H1 (cell line): ENCODE measurements around the gene ZSCAN5A. TPM values are rescaled to one million over a fixed set of nuclear protein-coding genes. Genes with fewer than 3 reads are reported as not detected.

Experiments used
- CTCF ChIA-PET: fragments of 300-600 bp; sonication (Branson Sonifier 250); formaldehyde crosslinking; loops from one replicate; lab custom pipeline; 2021; ENCODE audit not compliant: partially characterized antibody; lab: Charles Lee
- POLR2A ChIA-PET: fragments of 300-600 bp; sonication (Branson Sonifier 250); formaldehyde crosslinking; loops from one replicate; lab custom pipeline; 2021; ENCODE audit warnings: inconsistent platforms; ENCODE audit not compliant: partially characterized antibody; lab: Charles Lee
- DNase-seq, 2 experiments: peaks; one replicate each; pipeline versions ENCODE4 v3.0.0 to v3.0.0-alpha.2; 2010 to 2022; ENCODE audit warnings: low spot score in 2 of 2, low read depth in 1 of 2, mixed read lengths in 1 of 2
- FAIRE-seq: peaks from 2 replicates; lab custom pipeline; 2011; peaks lifted over from hg19 to GRCh38; lab: Jason Lieb, UNC
- H2AFZ ChIP-seq: 2 replicates; pipeline ENCODE4 v1.8.1; 2012; ENCODE audit warnings: low read length, inconsistent platforms
- H2AK5ac ChIP-seq: 2 replicates; pipeline ENCODE4 v1.6.1; 2013; ENCODE audit warnings: low read depth, low read length
- H2BK120ac ChIP-seq: replicated peaks from 2 replicates; pipeline ENCODE3; 2013; ENCODE audit warnings: low read depth, low read length, inconsistent platforms
- H2BK12ac ChIP-seq: 2 replicates; pipeline ENCODE4 v1.6.1; 2013; ENCODE audit warnings: low read depth, low read length
- H2BK15ac ChIP-seq: 2 replicates; pipeline ENCODE4 v1.6.1; 2013; ENCODE audit warnings: low read length
- H2BK20ac ChIP-seq: 2 replicates; pipeline ENCODE4 v1.6.1; 2013; ENCODE audit warnings: low read length
- H2BK5ac ChIP-seq: 2 replicates; pipeline ENCODE4 v1.6.1; 2013; ENCODE audit warnings: low read depth, low read length
- H3K14ac ChIP-seq: 2 replicates; pipeline ENCODE4 v1.6.1; 2013; ENCODE audit warnings: inconsistent platforms; ENCODE audit not compliant: insufficient read length
- H3K18ac ChIP-seq: 2 replicates; pipeline ENCODE4 v1.6.1; 2013; ENCODE audit warnings: low read length; ENCODE audit errors: extremely low read depth
- H3K23ac ChIP-seq: 2 replicates; pipeline ENCODE4 v1.6.1; 2013; ENCODE audit warnings: inconsistent platforms; ENCODE audit not compliant: insufficient read length
- H3K23me2 ChIP-seq: 2 replicates; pipeline ENCODE4 v1.6.1; 2013; ENCODE audit warnings: low read depth, low read length
- H3K27ac ChIP-seq: 2 replicates; pipeline ENCODE4 v1.6.1; 2011; ENCODE audit warnings: low read depth, low read length, inconsistent platforms
- H3K27me3 ChIP-seq, 4 experiments: replicated peaks in 1 of 4; 1 replicate in 1 of 4; 2 replicates in 3 of 4; pipeline versions ENCODE4 v1.6.1 to v1.8.1; 2011 to 2013; ENCODE audit warnings: low read length in 3 of 4, mild to moderate bottlenecking in 3 of 4, inconsistent platforms in 2 of 4, mixed read lengths in 2 of 4, moderate library complexity in 1 of 4; ENCODE audit not compliant: control insufficient read depth in 3 of 4, insufficient read depth in 3 of 4; ENCODE audit errors: extremely low read depth in 1 of 4
- H3K36me3 ChIP-seq, 4 experiments: 2 replicates each; pipeline versions ENCODE4 v1.6.1 to v1.8.1; 2011 to 2013; ENCODE audit warnings: mild to moderate bottlenecking in 4 of 4, low read length in 3 of 4, moderate library complexity in 2 of 4, control low read depth in 1 of 4, inconsistent platforms in 1 of 4; ENCODE audit not compliant: insufficient read depth in 4 of 4, control insufficient read depth in 2 of 4
- H3K4ac ChIP-seq: replicated peaks from 2 replicates; pipeline ENCODE3; 2013; ENCODE audit warnings: low read length, low read depth, mixed read lengths, inconsistent platforms; ENCODE audit not compliant: insufficient read length
- H3K4me1 ChIP-seq, 4 experiments: replicated peaks in 1 of 4; 1 replicate in 1 of 4; 2 replicates in 3 of 4; pipeline versions ENCODE4 v1.6.1 to v1.8.1; 2011 to 2013; ENCODE audit warnings: low read length in 3 of 4, inconsistent platforms in 2 of 4, mixed read lengths in 1 of 4; ENCODE audit not compliant: insufficient read depth in 4 of 4, control insufficient read depth in 3 of 4
- H3K4me2 ChIP-seq, 2 experiments: 2 replicates each; pipeline versions ENCODE4 v1.6.1 to v1.8.1; 2011 to 2013; ENCODE audit warnings: low read depth in 2 of 2, low read length in 2 of 2, control low read depth in 1 of 2, inconsistent platforms in 1 of 2, mild to moderate bottlenecking in 1 of 2; ENCODE audit not compliant: insufficient read depth in 1 of 2
- H3K4me3 ChIP-seq, 4 experiments: fragments of 200-600, 300-600 bp in 1 of 4; sonication (generic), shearing (Covaris generic), sonication (Bioruptor Twin) in 1 of 4; 2 replicates each; pipeline versions ENCODE4 v1.5.1 to v1.8.1; 2011 to 2016; ENCODE audit warnings: low read length in 4 of 4, low read depth in 3 of 4, control low read depth in 2 of 4, inconsistent platforms in 2 of 4, mild to moderate bottlenecking in 2 of 4, mixed read lengths in 1 of 4, moderate library complexity in 1 of 4; ENCODE audit not compliant: insufficient read depth in 2 of 4; ENCODE audit errors: extremely low read depth in 1 of 4
- H3K56ac ChIP-seq: replicated peaks from 2 replicates; pipeline ENCODE3; 2013; ENCODE audit warnings: low read depth, mild to moderate bottlenecking, mixed read lengths, low read length, inconsistent platforms; ENCODE audit not compliant: insufficient read length
- H3K79me1 ChIP-seq: 2 replicates; pipeline ENCODE4 v1.6.1; 2013; ENCODE audit warnings: low read depth, low read length, control low read depth
- H3K79me2 ChIP-seq, 2 experiments: 2 replicates each; pipeline versions ENCODE4 v1.6.1 to v1.8.1; 2012 to 2013; ENCODE audit warnings: low read length in 2 of 2, mild to moderate bottlenecking in 2 of 2, inconsistent platforms in 1 of 2; ENCODE audit not compliant: insufficient read depth in 2 of 2, control insufficient read depth in 1 of 2
- H3K9ac ChIP-seq, 4 experiments: replicated peaks in 1 of 4; 1 replicate in 1 of 4; 2 replicates in 3 of 4; pipeline versions ENCODE4 v1.6.1 to v1.8.1; 2011 to 2013; ENCODE audit warnings: low read depth in 3 of 4, low read length in 3 of 4, control low read depth in 2 of 4, mild to moderate bottlenecking in 2 of 4, moderate library complexity in 2 of 4, inconsistent platforms in 1 of 4; ENCODE audit errors: extremely low read depth in 1 of 4
- H3K9me3 ChIP-seq, 2 experiments: 2 replicates each; pipeline versions ENCODE4 v1.6.1 to v1.8.1; 2012 to 2013; ENCODE audit warnings: mild to moderate bottlenecking in 2 of 2, moderate library complexity in 2 of 2, control low read depth in 1 of 2, inconsistent platforms in 1 of 2, low read depth in 1 of 2, low read length in 1 of 2, mixed read lengths in 1 of 2; ENCODE audit not compliant: insufficient read depth in 2 of 2
- H4K20me1 ChIP-seq, 2 experiments: replicated peaks in 1 of 2; 2 replicates each; pipeline versions ENCODE3 to v1.8.1; 2011 to 2013; ENCODE audit warnings: inconsistent platforms in 2 of 2, low read length in 2 of 2, mild to moderate bottlenecking in 1 of 2; ENCODE audit not compliant: insufficient read depth in 2 of 2, control insufficient read depth in 1 of 2
- H4K5ac ChIP-seq: 2 replicates; pipeline ENCODE4 v1.6.1; 2013; ENCODE audit warnings: low read length, low read depth, mixed read lengths, inconsistent platforms; ENCODE audit not compliant: insufficient read length
- H4K8ac ChIP-seq: 2 replicates; pipeline ENCODE4 v1.8.0; 2013; ENCODE audit warnings: mild to moderate bottlenecking, moderate library complexity, low read length, inconsistent platforms; ENCODE audit not compliant: insufficient read depth; ENCODE audit errors: extremely low read depth
- H4K91ac ChIP-seq: replicated peaks from 2 replicates; pipeline ENCODE3; 2013; ENCODE audit warnings: low read length, mixed read lengths, inconsistent platforms; ENCODE audit not compliant: insufficient read length
- ASH2L ChIP-seq: fragments of 200-600, 300-600 bp; sonication (generic); IDR thresholded peaks from one replicate; pipeline ENCODE4 v1.7.1; 2017; ENCODE audit warnings: low read length
- CBX8 ChIP-seq: fragments of 300-800, 300-1000 bp; sonication (generic); IDR thresholded peaks from 2 replicates; pipeline ENCODE4 v1.7.1; 2016; ENCODE audit warnings: low read depth, low read length, borderline replicate concordance
- CEBPB ChIP-seq: IDR thresholded peaks from 2 replicates; pipeline ENCODE4 v1.6.1; 2012; ENCODE audit warnings: low read depth, low read length
- CHD1 ChIP-seq: IDR thresholded peaks from 2 replicates; pipeline ENCODE4 v1.6.1; 2012; ENCODE audit warnings: low read depth, low read length, improper control_type of control experiment
- CREB1 ChIP-seq: IDR thresholded peaks from 2 replicates; pipeline ENCODE4 v1.6.1; 2012; ENCODE audit warnings: inconsistent platforms
- KDM4A ChIP-seq: IDR thresholded peaks from one replicate; pipeline ENCODE4 v1.7.1; 2012; ENCODE audit warnings: low read depth, mild to moderate bottlenecking, moderate library complexity, low read length, inconsistent platforms; ENCODE audit not compliant: severe bottlenecking
- SIN3A ChIP-seq, 2 experiments: IDR thresholded peaks in 1 of 2; conservative IDR thresholded peaks in 1 of 2; 2 replicates each; pipeline ENCODE4 v1.6.1; 2011 to 2012; ENCODE audit warnings: low read length in 2 of 2, improper control_type of control experiment in 1 of 2, low read depth in 1 of 2, mild to moderate bottlenecking in 1 of 2
- SP1 ChIP-seq: IDR thresholded peaks from 2 replicates; pipeline ENCODE4 v1.6.1; 2011; ENCODE audit warnings: low read depth, low read length
- TAF1 ChIP-seq: IDR thresholded peaks from 2 replicates; pipeline ENCODE4 v1.6.1; 2011; ENCODE audit warnings: mild to moderate bottlenecking, low read depth, low read length
- YY1 ChIP-seq: IDR thresholded peaks from 2 replicates; pipeline ENCODE4 v1.6.1; 2011; ENCODE audit warnings: low read depth, mild to moderate bottlenecking, low read length
- WGBS, 2 experiments: shearing (Covaris generic) in 1 of 2; methylation state at CpG; one replicate each; pipeline versions ENCODE4 v1.1.6 to v1.1.7; 2013 to 2015; ENCODE audit warnings: low lambda C conversion rate in 2 of 2, mixed read lengths in 2 of 2, inconsistent platforms in 1 of 2, low coverage in 1 of 2, missing lambda C conversion rate in 1 of 2; ENCODE audit not compliant: insufficient replicate concordance in 2 of 2, insufficient coverage in 1 of 2, insufficient read length in 1 of 2; ENCODE audit errors: extremely low coverage in 1 of 2, missing lambda C conversion rate in 1 of 2; 5-methylcytosine and 5-hydroxymethylcytosine counted together
- polyA plus RNA-seq, 7 experiments: library from polyadenylated mRNA; depleted of rRNA in 3 of 7; stranded (reverse) in 5 of 7; unstranded in 2 of 7; fragments of >200 nt in 5 of 7; fragments of 200-250 nt in 2 of 7; gene quantifications; 1 replicate in 5 of 7; 2 replicates in 1 of 7; 4 replicates in 1 of 7; pipeline versions ENCODE4 v1.2.1 to v1.2.3, GENCODE V29; 2011 to 2013; ENCODE audit warnings: missing spikeins in 2 of 7, mixed read lengths in 2 of 7
- total RNA-seq: library from RNA; stranded (reverse); fragmentation: NEBNext Ultra II Directional; extraction: Animal tissue kit (Norgen Biotek cat#: 25700); gene quantifications from 2 replicates; pipeline ENCODE4 v1.2.1, GENCODE V29; 2021

Gene ZSCAN5A
- total and polyA plus RNA-seq, 2 of the 8 experiments (the other 6 are each of a cell fraction or from before 2014, with no cell fraction given): 8.6 to 11.0 TPM

DNA sequence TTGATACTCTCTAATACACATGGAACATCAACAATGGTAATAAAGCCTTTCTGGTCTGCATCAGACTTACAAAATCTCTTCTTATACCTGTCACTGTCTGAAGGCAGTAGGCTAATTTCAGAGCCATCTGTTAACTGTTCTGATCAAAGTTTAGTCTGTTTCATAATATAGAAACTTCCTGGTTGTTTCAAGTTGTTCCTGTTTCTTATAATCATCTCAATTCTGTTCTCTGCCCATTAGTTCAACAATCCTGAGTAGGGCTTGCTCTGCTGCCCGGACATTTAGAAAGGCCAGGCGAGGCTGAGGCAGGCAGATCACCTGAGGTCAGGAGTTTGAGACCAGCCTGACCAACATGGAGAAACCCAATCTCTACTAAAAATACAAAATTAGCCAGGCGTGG, 5.4 kb upstream of the ZSCAN5A start:
- H3K27me3 ChIP-seq: no peaks in the 10 kb centered on the region; a peak in 1 of 7 replicates
- H2AFZ ChIP-seq: no peak overlapping the region
- no peak overlapping the region for H3K18ac ChIP-seq
- no peak overlapping the region for H3K4me3 ChIP-seq
- ChIA-PET POLR2A (no interaction called here), CTCF (no interaction called here)
- TF ChIP-seq CEBPB (no peak), TAF1 (no peak), CBX8 (no peak), SIN3A (conservative IDR thresholded peaks at IDR 0.05 in 1 of 2, IDR thresholded peaks at IDR 0.05 in 1 of 2; ENCODE audit: low read depth in 1 of 2, low read length in 2 of 2) (no peak), CREB1 (no peak), SP1 (no peak), ASH2L (no peak), YY1 (no peak), CHD1 (no peak), KDM4A (no peak)
- no peak overlapping the region for H3K56ac ChIP-seq
- H2BK20ac ChIP-seq: no peak overlapping the region
- H3K9ac ChIP-seq: no peak overlapping the region
- no peaks in the 10 kb centered on the region; a peak in 1 of 4 replicates for H3K9me3 ChIP-seq
- H4K5ac ChIP-seq: no peak overlapping the region
- no peak for FAIRE-seq
- no peaks in the 10 kb centered on the region for H3K79me2 ChIP-seq
- no peaks in the 10 kb centered on the region for H4K20me1 ChIP-seq
- H2BK15ac ChIP-seq: no peak overlapping the region
- no peak overlapping the region for H3K4me2 ChIP-seq
- no peak overlapping the region for H4K8ac ChIP-seq
- no peak overlapping the region for H2BK12ac ChIP-seq
- H3K27ac ChIP-seq: no peak overlapping the region
- no peak overlapping the region for H3K23ac ChIP-seq
- H3K4ac ChIP-seq: no peak overlapping the region
- no peak for DNase-seq
- H2BK120ac ChIP-seq: no peak overlapping the region
- H3K14ac ChIP-seq: no peak overlapping the region
- 79% methylated on average over 3 of the region's 3 CpGs; no CpG with 5 or more reads in 1 of the 2 experiments for WGBS, 2 experiments
- no peaks in the 10 kb centered on the region for H3K4me1 ChIP-seq
- H4K91ac ChIP-seq: no peak overlapping the region
- no peaks in the 10 kb centered on the region for H3K36me3 ChIP-seq
- no peaks in the 10 kb centered on the region; the same call in 1 of the 2 replicates for H3K23me2 ChIP-seq
- H2BK5ac ChIP-seq: no peak overlapping the region
- no peaks in the 10 kb centered on the region for H3K79me1 ChIP-seq
- H2AK5ac ChIP-seq: no peak overlapping the region
